C4-2B (cell line): ENCODE measurements around the gene TYMP.

Experiments
- H3K27ac ChIP-seq: fragments of 450-650 bp; 2 replicates; pipeline ENCODE4 v1.5.1; 2017
- CTCF ChIP-seq: fragments of 450-650 bp; conservative IDR thresholded peaks from 2 replicates; pipeline ENCODE4 v1.5.1; 2017; ENCODE audit warnings: mild to moderate bottlenecking
- ZFX ChIP-seq: fragments of 450-650 bp; IDR thresholded peaks from 2 replicates; pipeline ENCODE4 v1.6.1; 2017

Gene TYMP

DNA sequence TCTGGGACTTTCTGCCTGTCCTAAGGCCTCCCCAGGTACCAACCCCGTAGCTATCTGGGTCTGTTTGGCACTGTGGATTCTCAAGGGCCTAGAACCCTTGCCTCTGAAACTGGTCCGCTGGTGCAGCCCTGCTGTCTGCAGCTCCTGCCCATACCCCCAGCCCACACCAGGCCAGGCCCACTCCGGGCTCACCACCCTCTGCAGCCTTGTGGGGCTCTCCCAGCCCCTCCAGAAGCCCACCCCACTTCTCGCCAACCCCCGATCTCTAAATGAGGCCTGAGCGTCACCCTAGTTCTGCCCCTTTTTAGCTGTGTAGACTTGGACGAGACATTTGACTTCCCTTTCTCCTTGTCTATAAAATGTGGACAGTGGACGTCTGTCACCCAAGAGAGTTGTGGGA is 20.6 kb upstream of the TYMP start:
- TF ChIP-seq ZFX, result no peak
- TF ChIP-seq CTCF, result no peak
- H3K27ac ChIP-seq, result no peak overlapping the region

GRCh38 chr22:50548921-50549790 is 19.3 kb upstream of the TYMP start:
- TF ChIP-seq ZFX (no peak), CTCF (no peak)
- H3K27ac ChIP-seq, result no peak overlapping the region

DNA sequence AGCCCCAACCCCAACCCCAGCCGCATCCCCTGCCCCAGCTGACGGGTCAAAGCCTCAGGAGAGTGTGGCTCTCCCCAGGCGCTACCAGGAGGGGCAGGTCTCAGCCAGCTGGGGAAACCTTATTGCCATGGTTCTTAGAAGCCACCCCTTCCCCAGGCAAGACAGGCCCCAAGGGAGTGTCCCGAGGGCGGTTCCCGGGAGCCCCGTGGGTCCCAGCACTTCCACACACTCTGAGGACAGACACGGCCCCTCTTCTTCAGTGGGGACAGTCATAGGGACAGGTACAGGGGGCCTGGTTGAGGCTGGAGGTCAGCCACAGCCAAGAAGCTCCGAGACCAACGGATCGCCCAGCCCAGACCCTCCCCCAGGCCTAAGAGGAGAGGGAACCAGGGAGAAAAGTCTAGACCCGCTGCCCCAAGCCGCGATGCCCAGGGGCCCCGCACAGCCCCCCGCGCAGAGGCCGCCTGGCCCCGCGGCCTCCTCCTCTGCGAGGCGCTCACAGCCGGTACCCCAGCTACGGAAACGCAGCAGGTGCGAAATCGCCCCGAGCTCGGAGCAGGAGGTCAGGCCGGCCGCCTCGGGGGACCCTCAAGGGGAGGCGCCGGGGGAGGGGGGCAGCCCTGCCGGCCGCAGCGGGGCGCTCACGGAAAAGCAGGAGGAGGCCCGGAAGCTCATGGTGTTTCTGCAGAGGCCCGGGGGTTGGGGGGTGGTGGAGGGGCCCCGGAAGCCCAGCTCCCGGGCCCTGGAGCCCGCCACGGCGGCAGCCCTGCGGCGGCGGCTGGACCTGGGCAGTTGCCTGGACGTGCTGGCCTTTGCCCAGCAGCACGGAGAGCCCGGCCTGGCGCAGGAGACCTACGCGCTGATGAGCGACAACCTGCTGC is 18.5 kb upstream of the TYMP start:
- TF ChIP-seq ZFX (no peak), CTCF (no peak)
- H3K27ac ChIP-seq, result no peak overlapping the region

DNA sequence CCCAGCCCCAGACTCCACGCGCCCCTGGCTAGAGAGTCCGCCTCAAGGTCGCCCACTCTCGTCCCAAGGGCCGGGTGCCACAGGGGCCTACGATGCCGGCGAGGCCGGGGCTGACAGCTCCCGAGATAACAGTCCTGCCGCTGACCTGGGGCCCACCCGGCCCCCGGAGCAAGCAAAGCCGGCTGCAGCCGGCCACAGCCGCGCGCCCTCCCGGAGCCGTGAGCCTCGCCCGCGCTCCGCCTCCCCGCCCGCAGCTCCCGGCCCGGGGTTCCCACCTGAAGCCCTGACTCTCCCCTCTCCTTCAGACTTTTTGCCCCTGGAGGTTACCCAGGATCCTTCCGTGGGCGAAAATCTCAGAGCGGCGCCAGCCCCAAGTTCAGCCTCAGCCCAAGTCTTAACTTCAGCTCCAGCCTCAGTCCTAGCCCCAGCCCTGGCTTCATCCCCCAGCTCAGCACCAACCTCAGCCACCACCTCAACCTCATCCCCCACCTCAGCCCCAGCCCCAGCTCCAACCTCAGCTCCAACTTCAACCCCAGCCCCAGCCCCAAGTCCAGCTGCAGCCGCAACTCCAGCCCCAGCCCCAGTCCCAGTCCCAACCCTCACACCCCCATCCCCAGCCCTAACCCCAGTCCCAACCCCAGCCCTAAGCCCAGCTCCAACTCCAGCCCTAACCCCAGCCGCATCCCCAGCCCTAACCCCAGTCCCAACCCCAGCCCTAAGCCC is 17.6 kb upstream of the TYMP start:
- H3K27ac ChIP-seq, result no peak overlapping the region
- TF ChIP-seq CTCF (no peak), ZFX (no peak)

- H3K27ac ChIP-seq, result no peak overlapping the region
- TF ChIP-seq ZFX, result no peak
- TF ChIP-seq CTCF, result no peak
Measured at GRCh38 chr22:50546326-50547262, 16.8 kb upstream of the TYMP start.

DNA sequence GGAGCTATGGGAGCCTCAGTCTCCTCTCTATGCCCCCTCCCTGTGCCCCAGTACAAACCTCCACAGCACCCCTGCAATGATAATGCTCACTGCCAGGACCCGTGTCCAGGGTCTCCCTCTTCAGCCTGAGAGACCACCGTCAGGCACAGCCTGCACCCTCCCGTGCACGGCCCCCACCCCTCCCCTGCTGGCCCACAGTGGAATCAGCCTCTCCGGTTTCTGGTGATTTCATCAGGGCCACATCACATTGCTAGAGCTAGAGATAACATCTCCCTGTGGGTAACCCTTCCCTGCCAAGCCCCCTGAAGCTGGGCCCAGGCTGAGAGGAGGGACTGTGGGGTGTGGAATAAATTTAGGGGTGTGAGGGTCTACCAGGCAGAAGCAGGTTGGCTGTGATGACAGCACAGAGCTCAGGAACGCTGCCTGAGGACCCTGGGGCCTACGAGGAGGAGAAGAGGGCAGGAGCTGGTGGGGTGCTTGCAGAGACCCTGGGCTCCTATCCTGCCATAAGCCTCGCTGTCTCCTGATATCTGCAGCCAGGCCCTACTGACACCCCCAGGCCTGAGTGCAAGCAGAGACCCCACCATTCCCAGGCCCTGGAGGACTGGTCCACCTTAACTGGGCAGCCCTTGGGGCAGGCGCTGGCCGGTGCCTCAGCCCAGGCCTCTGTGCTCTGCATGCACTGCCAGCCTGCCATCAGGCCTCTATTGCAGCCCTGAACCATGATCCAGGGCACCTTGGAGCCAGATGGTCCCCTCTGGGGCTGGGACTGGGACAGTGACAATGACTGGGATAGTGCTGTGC is 15.9 kb upstream of the TYMP start, which contains the start of gene KLHDC7B:
KLHDC7B (plus strand) TSS at position 378 of the 804 bp plus-strand sequence; CDS start at position 723, 345 bp downstream.
- H3K27ac ChIP-seq, result no peak within 1 kb of the TSS
- TF ChIP-seq CTCF, result no peak
- TF ChIP-seq ZFX, result no peak
